MM.1S (cell line): ENCODE results near the gene DCAF4.

ENCODE experiments used
- DNase-seq: peaks from one replicate; pipeline ENCODE4 v3.0.0-alpha.2; 2015
- H2AFZ ChIP-seq: fragments of 300-600 bp; sonication (generic); 2 replicates; pipeline ENCODE4 v1.6.0; 2016; ENCODE audit warnings: antibody characterized with exemption, low read length
- H3F3A ChIP-seq: fragments of 300-600 bp; sonication (generic); 2 replicates; pipeline ENCODE4 v1.6.1; 2016; ENCODE audit warnings: mild to moderate bottlenecking, antibody characterized with exemption, low read length, moderate library complexity, mixed read lengths; ENCODE audit not compliant: insufficient read depth
- H3K27ac ChIP-seq: fragments of 300-600 bp; sonication (generic); 2 replicates; pipeline ENCODE4 v1.5.1; 2016; ENCODE audit warnings: mild to moderate bottlenecking, low read length
- H3K27me3 ChIP-seq: fragments of 300-600 bp; sonication (generic); replicated peaks from 2 replicates; pipeline ENCODE4 v1.6.0; 2016; ENCODE audit warnings: low read length; ENCODE audit not compliant: insufficient read depth
- H3K36me3 ChIP-seq: fragments of 300-600 bp; sonication (generic); replicated peaks from 2 replicates; pipeline ENCODE4 v1.6.1; 2016; ENCODE audit warnings: mild to moderate bottlenecking, low read length, mixed read lengths; ENCODE audit not compliant: insufficient read depth
- H3K4me1 ChIP-seq: fragments of 300-600 bp; sonication (generic); 2 replicates; pipeline ENCODE4 v1.6.1; 2016; ENCODE audit warnings: low read length, mixed read lengths
- H3K4me2 ChIP-seq: fragments of 300-600 bp; sonication (generic); 2 replicates; pipeline ENCODE4 v1.6.0; 2016; ENCODE audit warnings: low read depth, low read length
- H3K4me3 ChIP-seq: fragments of 300-600 bp; sonication (generic); 2 replicates; pipeline ENCODE4 v1.5.1; 2016; ENCODE audit warnings: low read length, mixed read lengths
- H3K79me2 ChIP-seq: fragments of 300-600 bp; sonication (generic); 2 replicates; pipeline ENCODE4 v1.6.1; 2016; ENCODE audit warnings: mixed run types, low read length, mixed read lengths
- H3K9ac ChIP-seq: fragments of 300-600 bp; sonication (generic); 2 replicates; pipeline ENCODE4 v1.6.1; 2016; ENCODE audit warnings: low read length, mixed read lengths
- H3K9me2 ChIP-seq: fragments of 300-600 bp; sonication (generic); replicated peaks from 2 replicates; pipeline ENCODE4 v1.6.1; 2016; ENCODE audit warnings: mild to moderate bottlenecking, low read length, mixed read lengths; ENCODE audit not compliant: insufficient read depth
- H3K9me3 ChIP-seq: fragments of 300-600 bp; sonication (generic); replicated peaks from 2 replicates; pipeline ENCODE4 v1.6.1; 2016; ENCODE audit warnings: mild to moderate bottlenecking, low read length, mixed read lengths; ENCODE audit not compliant: insufficient read depth
- H4K20me1 ChIP-seq: fragments of 300-600 bp; sonication (generic); 2 replicates; pipeline ENCODE4 v1.6.1; 2016; ENCODE audit warnings: mild to moderate bottlenecking, low read length, moderate library complexity, mixed read lengths; ENCODE audit not compliant: insufficient read depth
- EZH2 ChIP-seq: fragments of 300-600 bp; sonication (generic); optimal IDR thresholded peaks from 2 replicates; pipeline ENCODE3; 2017; ENCODE audit warnings: low read depth, mild to moderate bottlenecking, antibody characterized with exemption, low read length, mixed read lengths
- EZH2phosphoT487 ChIP-seq: fragments of 300-600 bp; sonication (generic); IDR thresholded peaks from 2 replicates; pipeline ENCODE4 v1.6.1; 2018; ENCODE audit warnings: antibody characterized with exemption, low read length
- TF ChIP-seq, protein P1 (sequence below): fragments of 300-600 bp; sonication (generic); IDR thresholded peaks from 2 replicates; pipeline ENCODE4 v1.5.1; 2016; ENCODE audit warnings: antibody characterized with exemption, low read length, mixed read lengths

Gene DCAF4

DNA sequence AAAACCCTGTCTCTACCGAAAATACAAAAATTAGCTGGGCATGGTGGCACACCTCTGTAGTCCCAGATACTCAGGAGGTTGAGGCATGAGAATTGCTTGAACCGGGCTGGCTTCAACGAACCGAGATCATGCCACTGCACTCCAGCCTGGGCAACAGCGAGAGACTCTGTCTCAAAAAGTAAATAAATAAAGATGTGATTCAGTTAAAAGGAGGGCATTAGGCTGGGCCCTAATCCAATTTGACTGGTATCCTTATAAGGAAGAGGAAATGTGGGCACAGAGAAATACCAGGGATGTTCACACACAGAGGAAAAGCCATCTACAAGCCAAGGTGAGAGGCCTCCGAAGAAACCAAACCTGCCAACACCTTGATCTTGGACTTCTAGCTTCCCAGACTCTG, 10.1 kb upstream of the DCAF4 start:
- H3K27me3 ChIP-seq = no peaks in the 10 kb centered on the region
- H3K4me2 ChIP-seq = no peak overlapping the region
- H3F3A ChIP-seq = no peaks in the 10 kb centered on the region
- H3K9ac ChIP-seq = no peak overlapping the region
- H4K20me1 ChIP-seq = no peaks in the 10 kb centered on the region
- H3K4me3 ChIP-seq = no peak overlapping the region
- TF ChIP-seq, protein P1, sequence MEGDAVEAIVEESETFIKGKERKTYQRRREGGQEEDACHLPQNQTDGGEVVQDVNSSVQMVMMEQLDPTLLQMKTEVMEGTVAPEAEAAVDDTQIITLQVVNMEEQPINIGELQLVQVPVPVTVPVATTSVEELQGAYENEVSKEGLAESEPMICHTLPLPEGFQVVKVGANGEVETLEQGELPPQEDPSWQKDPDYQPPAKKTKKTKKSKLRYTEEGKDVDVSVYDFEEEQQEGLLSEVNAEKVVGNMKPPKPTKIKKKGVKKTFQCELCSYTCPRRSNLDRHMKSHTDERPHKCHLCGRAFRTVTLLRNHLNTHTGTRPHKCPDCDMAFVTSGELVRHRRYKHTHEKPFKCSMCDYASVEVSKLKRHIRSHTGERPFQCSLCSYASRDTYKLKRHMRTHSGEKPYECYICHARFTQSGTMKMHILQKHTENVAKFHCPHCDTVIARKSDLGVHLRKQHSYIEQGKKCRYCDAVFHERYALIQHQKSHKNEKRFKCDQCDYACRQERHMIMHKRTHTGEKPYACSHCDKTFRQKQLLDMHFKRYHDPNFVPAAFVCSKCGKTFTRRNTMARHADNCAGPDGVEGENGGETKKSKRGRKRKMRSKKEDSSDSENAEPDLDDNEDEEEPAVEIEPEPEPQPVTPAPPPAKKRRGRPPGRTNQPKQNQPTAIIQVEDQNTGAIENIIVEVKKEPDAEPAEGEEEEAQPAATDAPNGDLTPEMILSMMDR = no peak
- no peak for TF ChIP-seq EZH2phosphoT487
- TF ChIP-seq EZH2 = no peak
- H3K27ac ChIP-seq = no peak overlapping the region
- H3K9me3 ChIP-seq = no peaks in the 10 kb centered on the region
- no peak for DNase-seq
- H3K9me2 ChIP-seq = no peaks in the 10 kb centered on the region
- H3K36me3 ChIP-seq = no peaks in the 10 kb centered on the region
- H3K4me1 ChIP-seq = no peaks in the 10 kb centered on the region
- H2AFZ ChIP-seq = no peak overlapping the region
- H3K79me2 ChIP-seq = no peaks in the 10 kb centered on the region

DNA sequence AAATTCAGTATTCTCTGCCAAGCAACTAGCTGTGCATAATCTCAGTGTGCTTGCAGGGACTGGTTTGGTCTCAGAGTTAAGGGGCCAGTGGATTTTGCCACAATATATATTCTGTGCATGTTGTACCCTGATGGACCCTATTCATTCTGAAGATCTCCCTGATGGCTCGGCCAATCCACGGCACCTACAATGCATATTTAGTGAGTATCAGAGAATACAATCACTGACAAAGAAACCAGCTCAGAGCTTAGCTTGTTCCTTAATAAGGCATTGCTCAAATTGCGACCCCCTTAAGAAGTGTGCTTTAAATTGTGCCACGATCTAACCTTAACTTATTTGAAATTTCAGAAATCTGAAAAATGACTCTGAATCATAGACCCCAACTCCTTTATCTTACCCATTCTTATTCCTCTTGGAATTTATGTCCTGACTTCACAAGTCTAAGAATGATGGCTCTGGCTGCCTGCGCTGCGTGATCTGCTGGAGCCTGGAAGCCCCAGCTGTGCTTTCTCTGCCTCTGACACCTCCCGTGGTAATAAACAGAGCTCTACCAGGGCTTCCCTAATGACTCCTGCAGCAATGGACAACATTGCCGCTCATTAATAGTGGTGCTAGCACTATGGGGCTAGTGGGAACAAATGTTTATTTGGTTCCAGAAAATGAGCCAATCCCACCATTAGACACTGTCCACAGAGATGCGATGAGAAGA, 9.0 kb upstream of the DCAF4 start:
- H3K36me3 ChIP-seq = no peaks in the 10 kb centered on the region
- H3K27me3 ChIP-seq = no peaks in the 10 kb centered on the region
- no peaks in the 10 kb centered on the region for H3K79me2 ChIP-seq
- H3K9me2 ChIP-seq = no peaks in the 10 kb centered on the region
- no peak overlapping the region for H3K27ac ChIP-seq
- H3K9ac ChIP-seq = no peak overlapping the region
- H3F3A ChIP-seq = no peaks in the 10 kb centered on the region
- no peak overlapping the region for H3K4me3 ChIP-seq
- H3K9me3 ChIP-seq = no peaks in the 10 kb centered on the region
- no peak for DNase-seq
- no peak for TF ChIP-seq EZH2phosphoT487
- no peak for TF ChIP-seq EZH2
- TF ChIP-seq, protein P1 = no peak
- no peaks in the 10 kb centered on the region for H3K4me1 ChIP-seq
- no peak overlapping the region for H2AFZ ChIP-seq
- no peak overlapping the region for H3K4me2 ChIP-seq
- H4K20me1 ChIP-seq = no peaks in the 10 kb centered on the region

DNA sequence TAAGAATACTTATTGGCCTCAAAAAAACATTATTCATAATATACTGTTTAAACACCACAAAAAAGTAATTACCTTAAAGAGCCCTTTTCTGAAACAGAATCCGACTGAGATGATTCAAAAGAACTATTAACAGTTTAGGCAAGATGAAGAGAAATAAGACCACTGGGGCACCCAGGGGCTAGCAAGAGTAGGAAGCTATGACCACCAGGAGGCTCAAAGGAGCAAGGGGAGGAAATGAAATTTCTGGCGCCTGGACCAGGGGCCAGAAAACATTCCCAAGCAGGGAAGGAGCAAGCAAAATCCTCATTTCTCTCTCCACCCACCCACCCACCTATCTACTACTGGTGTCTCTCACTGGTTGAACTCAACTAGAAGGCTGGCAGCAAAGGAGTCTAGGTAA, 6.3 kb upstream of the DCAF4 start:
- Histone ChIP-seq H4K20me1 (no peaks in the 10 kb centered on the region), H3K4me2 (no peak overlapping the region), H3K27me3 (no peaks in the 10 kb centered on the region), H3K9me2 (no peaks in the 10 kb centered on the region), H3K79me2 (no peaks in the 10 kb centered on the region), H3K36me3 (no peaks in the 10 kb centered on the region), H3F3A (no peaks in the 10 kb centered on the region), H2AFZ (no peak overlapping the region), H3K4me3 (no peak overlapping the region), H3K9ac (no peak overlapping the region), H3K9me3 (no peaks in the 10 kb centered on the region), H3K27ac (no peak overlapping the region), H3K4me1 (no peaks in the 10 kb centered on the region)
- TF ChIP-seq, protein P1 = no peak
- TF ChIP-seq EZH2 = no peak
- TF ChIP-seq EZH2phosphoT487 = no peak
- no peak for DNase-seq
